Stimulated activated CD4-positive, alpha-beta T cell treated with anti-CD3 and anti-CD28 coated beads, Interleukin-1b, Interleukin-23, amount 100 ng/mL, for 1 hour (primary cell): Measurements from ENCODE around the gene LAMB3.

Experiments
- DNase-seq, 2 donors: peaks; one replicate each; pipeline ENCODE4 v3.0.0-alpha.2; 2020; ENCODE audit warnings: low read depth in 2 of 2

Gene LAMB3

DNA sequence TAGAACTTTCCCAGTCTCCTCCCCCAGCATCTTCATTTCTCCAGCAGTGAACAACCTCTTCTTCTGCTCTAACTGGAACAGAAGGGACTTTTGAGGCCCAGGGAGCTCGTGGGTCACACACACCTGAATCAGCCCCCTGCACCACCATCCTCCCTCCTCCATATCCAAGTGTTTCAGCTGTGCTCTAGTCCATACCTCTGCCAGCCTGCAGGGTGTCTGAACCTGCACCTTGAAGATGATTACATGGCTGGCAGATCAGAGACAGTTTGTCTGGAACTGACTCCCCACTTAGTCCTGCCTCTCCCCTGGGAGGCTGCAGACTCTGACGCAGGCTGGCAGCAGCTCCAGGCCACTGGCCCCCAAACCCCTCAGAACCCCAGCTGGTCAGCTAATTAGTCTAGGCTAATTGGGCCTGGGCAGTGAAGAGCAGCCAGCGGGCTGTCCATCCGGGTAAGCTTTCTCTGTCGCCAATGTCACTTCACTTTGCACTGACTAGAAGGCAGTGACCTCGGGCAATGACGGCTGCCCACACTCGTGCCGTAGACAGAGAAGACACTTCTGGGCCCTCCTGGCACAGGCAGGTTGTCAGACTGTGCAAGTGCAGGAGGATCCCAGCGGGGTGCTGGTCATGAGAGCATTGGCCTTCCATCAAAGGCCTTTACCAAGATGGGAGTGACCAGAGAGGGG lies 56.5 kb downstream of the LAMB3 start:
- no peak for DNase-seq

DNA sequence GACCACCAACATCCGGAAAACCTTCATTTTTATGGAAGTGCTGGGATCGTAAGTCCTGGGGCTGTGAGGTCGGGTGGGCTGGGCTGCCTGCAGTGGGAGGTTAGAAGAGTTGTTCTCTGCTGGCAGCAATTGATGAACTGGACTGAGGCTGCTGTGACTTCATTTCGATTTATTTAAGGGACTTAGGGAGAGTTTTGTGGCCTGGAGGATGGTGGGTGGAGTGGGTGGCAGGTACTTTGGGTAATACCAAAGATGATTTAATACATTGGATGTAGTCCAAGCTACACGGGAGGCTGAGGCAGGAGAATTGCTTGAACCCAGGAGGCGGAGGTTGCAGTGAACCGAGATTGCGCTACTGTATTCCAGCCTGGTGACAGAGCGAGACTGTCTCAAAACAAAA lies 57.2 kb downstream of the LAMB3 start:
- DNase-seq: no peak

DNA sequence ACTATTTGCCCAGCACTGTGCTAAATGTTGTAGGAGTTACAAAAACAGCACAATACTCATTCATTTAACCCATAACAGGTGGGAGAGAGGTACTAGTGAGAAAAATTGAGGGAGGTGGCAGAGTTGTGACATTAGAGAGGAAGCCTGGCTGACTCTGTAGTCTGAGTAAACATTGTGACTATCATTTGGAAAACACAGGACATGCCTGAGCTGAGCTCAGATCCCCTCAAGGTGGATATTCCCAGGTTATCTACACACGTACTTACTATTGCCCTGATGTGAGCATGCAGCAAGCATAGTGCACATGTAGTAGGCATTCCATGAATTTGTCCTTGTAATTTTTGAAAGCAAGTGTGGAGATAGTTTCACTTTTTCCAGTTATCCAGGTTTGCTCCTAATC lies 57.8 kb downstream of the LAMB3 start:
- no peak for DNase-seq

DNA sequence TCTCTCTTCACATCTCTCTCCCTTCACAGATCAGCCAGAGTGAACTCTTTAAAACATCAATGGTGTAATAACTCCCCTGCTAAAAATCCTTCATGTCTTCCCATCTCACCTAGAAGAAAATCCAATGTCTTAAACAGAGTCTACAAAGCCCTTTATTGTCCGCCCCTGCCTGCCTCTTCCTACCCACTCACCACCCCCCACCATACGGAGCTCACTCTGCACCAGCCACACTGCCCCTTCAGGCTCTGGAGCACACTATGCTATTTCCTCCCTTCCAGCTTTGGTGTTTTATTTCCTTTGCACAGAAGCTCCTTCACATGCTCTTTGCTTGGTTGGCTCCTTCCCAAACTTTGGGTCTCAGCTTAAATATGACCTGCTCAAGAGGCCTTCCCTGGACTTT lies 58.5 kb downstream of the LAMB3 start:
- no peak for DNase-seq

DNA sequence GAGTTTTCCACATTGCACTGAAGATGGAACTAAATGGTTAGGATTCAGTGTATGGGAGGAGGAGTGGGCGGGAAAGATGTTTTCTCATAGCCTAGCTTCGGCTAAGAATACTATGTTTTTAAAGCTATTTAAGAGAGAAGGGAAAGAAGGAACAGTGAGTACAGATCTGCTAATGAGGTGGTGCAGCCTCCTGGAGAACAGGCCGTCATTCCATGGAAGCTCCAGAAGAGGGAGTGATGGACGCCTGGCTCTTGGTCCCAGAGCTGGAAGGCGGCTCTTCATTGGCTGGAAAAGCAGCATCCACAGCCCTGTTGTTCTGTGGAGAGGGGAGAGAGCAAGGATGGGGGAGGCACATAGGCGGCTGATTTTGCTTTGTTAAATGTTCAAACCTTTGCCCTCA lies 61.8 kb downstream of the LAMB3 start:
- no peak for DNase-seq

DNA sequence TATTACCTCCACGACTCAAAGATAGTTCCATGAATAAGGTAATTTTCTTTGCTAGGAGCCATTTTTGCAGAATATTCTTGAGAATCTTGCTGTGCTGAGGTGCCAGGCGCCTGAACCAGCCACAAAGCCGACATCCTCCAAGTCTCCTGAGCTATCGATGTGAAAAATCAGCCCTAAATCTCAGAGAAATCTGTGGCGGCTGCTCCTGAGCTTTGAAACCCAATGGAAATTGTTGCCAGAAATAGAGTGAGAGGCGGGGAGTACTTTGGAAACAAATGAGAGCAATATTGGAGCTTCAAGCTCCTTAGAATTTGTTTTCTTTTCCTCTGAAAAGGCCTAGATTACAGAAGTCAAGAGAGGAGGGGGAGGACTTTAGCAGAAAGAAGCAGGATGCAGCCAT lies 62.4 kb downstream of the LAMB3 start:
- no peak for DNase-seq

DNA sequence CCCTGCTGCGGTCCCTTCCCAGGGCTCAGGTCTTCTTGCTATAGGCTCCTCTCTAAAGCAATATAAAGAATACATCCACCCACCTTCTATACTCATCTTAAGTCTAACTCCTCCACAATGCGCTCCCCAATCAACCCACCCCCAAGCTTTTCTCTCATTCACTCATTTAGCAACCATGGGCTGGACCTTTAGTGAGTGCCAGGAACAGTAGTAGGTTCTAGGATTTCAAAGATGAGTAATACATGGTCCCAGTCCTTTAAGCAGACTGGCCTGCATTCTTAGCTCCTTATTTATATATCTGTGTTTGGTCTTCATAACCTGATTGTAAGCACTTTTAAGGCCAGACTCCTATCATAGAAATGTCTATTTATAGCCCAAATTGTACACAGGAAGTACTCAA lies 62.8 kb downstream of the LAMB3 start:
- no peak for DNase-seq

DNA sequence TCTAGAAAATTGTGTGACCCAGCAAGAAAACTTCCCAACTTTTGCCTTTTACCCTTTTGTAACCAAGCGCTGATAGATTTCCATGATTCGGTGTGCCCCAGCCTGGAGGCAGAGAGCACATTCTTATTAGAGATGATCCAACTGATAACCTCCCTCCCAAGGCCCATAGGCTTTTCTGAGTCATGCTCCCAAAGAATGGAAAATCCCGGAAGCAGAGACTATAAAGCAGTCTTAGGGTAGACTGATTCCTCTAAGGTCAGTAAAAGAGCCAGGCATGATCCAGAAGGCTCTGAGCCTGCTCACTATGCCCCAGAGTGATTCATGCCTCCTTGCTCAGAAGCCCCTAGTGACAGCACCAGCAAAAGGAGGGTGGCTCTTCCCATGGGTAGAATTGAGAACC lies 64.4 kb downstream of the LAMB3 start:
- no peak for DNase-seq

DNA sequence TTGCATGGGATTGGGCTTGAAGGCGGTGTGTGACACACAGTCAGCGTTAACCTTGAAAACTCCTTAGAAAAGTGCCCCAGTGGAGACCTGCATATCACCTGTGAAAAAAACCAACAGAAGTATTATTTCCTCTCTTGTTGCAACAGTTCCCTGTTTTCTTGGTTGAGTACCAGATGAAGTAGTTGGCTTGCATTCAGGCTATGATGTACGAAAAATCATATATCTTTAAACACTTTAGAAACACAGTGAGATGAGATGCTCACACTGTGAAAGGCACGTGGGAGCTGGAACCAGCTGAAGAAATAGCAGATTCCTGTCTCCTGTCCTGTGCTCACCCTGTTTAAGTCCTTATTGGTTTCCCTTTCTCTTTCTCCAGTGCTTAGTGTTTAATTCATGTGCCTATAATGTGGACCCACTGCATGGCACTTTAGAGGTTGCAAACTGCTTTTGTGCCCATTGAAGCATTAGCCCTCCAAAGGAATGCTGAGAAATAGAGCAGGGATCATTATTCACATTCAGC lies 65.9 kb downstream of the LAMB3 start:
- no peak for DNase-seq

DNA sequence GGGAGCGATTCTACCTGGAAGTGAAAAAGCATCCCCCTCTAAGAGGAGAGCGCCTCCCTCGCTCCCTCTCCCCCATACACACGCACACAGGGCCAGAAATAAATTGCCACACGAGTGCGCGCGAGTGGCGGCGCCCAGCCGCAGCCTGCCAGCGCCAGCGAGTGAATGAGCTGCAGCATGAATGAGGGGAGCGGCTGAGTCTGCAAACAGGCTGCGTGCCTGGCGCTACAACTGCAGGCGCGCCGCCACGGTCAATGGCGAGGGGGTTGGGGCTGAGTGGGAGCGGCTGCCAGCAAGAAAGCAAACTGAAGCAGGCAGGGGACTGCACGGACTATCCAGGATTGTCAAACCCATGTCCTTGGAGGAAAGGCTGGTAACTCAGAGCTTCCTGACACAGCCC lies 66.6 kb downstream of the LAMB3 start:
- DNase-seq: no peak

DNA sequence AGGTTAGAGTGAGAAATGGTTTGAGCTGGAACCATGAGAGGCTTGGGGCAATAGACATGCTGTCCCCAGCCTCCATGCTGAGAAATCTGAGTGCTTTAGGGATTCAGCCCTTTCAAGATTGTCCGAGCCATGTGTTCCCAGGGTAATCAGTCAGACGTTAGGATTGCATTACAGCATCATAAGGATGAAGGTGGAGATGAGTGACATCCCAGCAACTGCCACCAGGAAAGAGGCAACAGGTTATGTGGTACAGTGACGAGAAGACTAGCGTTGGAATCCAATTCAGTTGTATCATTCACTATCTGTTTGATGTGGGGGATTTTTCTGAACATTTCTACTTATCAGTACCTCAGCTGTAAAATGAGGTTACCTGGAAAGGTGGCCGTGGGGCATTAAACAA lies 67.0 kb downstream of the LAMB3 start:
- DNase-seq: no peak

DNA sequence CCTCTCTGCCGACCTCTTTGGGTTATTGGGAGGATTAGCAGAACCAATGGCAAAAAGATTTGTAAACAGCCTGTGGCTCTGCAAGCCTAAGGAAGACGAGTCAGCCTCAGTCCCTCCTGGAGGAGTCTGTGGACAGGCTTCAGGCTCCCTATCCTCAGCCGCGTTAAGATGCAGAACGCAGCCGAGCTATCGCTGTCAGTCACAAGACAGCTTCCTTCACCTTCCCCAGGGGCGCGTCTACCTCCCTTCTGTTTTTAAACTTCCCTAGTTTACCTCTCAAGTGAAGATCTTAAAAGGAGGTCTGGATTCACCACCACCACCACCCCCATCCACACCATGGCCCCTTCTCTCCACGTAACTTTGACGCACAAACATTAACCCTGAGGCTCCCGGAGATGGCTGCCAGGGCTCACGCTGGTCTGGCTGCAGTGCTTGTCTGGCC lies 68.0 kb downstream of the LAMB3 start:
- no peak for DNase-seq

DNA sequence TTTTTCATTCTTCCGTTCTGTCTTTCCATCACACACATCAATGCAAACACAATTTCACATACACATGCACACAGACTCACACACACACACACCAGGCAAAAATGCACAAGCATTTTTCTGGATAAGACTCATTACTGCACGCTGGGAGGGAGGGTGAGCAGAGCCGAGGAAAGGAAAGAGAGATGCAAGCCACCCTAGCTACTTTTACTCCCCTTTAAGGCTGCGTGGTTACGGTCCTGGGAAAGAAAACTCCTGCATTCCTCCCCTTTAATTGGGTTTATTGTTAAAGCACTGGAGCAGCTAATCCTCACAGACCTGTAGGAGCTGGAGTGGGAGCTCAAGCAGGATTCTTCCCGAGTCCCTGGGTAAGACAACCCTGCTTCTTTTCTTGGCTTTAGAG lies 68.8 kb downstream of the LAMB3 start, which contains the start of gene CAMK1G:
Gene CAMK1G (plus strand): TSS at position 307 of the 400 bp plus-strand sequence. CDS start 11,270 bp downstream, outside the sequence.
- DNase-seq: no peak

DNA sequence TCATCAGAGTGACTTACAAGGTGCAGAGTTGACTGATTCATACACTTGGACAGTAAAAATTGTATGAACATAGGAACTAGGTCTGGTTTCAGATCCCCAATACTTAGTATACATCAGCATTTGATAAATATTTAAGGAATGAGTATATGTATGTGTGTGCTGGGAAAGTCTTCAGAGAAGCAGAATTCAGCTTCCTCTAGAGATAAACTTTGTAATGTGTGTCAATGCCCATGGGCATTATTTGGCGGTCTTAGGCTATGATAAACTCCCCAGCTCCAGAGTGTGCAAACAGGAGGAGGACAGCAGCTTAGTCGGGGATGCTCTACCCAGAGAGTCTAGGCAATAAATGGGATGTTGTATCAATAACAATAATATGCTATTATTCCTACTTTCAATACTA lies 71.6 kb downstream of the LAMB3 start:
- DNase-seq: no peak

DNA sequence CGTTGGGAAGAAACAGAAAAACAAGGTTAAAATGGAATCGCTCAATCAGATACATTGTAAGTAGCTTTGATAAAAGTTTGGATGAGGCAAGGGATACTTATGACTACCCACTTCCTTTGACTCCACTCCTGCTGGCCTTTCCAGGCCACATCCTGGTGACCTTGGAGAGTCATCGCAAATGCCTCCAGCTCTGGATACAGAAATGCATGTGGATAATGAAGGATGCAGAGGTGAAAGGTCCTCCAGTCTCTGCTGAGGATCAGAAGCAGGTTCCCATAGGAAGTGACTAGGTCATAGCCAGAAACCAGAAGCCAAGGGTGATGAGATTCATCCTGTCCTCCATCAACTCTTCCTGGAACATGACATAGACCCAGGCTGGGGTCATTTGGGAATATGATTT lies 74.9 kb downstream of the LAMB3 start:
- DNase-seq: no peak

DNA sequence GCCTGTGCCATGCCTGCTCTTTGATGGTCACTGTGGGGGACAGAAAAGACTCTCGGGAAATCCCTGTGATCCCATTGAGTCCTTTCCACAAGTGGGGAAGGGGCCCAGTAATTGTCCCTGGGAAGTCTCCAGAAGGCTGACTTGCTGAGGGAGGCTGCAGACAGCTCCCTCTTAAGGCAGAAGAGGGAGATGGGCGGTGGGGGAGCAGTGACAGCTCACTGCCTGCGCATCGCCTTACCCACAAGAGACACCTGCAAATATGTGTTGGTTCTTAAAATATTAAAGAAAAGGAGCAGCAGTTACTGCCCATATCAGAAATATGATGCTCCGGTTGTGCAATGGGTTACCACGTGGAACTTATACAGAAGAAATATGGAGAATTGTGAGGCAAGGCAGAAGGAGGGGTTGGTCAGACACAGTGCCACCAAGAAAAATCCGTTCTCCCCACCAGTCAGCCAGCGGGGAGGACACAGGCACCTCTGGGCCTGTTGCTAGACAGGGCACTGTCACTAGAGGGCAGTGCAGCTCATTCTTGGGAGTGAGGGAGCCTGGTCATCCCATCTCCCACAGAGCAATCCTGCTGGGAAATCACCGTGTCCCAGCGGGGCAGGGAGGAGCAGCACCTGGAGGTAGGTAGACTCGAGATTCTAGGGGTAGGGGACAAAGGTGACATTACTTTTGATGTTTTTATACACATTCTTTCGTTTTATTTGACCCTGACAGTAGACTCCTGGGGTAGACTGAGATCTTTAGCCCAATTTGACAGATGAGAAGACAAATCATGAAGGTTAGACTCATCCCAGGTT lies 75.6 kb downstream of the LAMB3 start:
- peak; percentile 18 to 56 for DNase-seq

DNA sequence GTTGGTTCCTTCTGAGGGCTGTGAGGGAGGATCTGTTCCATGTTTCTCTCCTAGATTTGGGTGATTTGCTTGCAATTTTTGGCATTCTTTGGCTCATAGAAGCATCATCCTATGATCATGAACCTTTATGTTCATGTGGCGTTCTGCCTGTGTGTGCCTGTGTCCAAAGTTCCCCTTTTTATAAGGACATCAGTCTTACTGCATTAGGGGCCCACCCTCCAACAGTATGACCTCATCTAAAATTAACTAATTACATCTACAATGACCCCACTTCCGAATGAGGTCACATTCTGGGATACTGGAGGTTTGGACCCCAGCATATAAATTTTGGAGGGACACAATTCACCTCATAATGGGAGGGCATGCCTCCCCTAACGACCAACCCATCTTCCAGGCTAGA lies 81.5 kb downstream of the LAMB3 start:
- DNase-seq: no peak

DNA sequence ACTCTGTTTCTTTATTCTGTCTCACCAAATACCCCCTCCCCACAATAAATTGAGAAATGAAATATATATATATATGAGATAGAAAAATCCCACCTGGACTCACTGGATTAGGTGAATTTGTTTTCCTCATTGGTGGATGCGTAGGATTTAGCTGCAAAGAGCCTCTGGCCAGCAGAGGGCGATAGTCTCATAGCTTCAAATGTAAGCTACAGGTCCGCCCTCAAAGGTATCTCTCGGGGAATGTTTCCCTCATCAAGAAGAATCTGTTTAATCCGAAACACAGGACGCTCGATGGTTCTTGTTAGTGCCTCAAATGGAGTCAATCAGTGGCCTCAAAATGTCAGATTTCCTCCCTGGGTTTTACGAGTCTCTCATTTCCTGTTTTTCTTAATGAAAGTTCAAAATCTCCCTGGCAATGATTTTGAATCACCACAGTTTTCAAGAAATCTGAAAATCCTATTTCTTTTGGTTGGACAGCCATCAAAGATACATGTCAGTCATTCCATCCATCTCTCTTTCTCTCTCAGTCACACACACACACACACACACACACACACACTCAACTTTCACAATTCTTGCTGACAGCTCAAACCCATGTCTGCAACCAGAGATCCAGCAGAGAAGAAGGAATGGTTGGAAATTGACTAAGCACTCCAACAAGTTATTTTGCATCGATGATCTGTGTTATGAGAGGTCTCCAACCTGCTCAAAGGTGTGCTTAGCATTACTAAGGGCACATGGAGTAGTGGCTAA lies 82.6 kb downstream of the LAMB3 start:
- DNase-seq: peak; percentile 36 to 58

DNA sequence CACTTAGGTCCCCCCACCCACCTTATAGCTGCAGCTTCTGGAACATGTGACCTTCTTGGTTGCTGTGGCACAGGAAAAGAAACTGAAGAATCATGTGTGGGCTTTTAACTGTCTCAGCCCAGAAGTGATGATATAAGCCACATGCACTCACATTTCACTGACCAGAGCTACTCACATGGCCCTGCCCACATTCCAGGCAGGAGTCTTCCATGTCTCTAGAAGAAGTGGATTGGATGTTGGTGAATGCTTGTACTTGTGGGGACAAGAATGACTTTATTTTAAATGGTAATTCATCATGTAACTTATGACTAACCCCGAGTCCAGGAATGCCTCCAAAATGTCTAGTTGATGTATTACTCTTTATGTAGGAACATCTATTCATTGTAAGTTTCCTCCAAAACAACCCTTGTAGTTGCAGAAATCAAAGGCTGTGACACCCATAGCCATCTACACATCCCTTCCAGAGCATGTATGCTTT lies 84.5 kb downstream of the LAMB3 start:
- no peak for DNase-seq

DNA sequence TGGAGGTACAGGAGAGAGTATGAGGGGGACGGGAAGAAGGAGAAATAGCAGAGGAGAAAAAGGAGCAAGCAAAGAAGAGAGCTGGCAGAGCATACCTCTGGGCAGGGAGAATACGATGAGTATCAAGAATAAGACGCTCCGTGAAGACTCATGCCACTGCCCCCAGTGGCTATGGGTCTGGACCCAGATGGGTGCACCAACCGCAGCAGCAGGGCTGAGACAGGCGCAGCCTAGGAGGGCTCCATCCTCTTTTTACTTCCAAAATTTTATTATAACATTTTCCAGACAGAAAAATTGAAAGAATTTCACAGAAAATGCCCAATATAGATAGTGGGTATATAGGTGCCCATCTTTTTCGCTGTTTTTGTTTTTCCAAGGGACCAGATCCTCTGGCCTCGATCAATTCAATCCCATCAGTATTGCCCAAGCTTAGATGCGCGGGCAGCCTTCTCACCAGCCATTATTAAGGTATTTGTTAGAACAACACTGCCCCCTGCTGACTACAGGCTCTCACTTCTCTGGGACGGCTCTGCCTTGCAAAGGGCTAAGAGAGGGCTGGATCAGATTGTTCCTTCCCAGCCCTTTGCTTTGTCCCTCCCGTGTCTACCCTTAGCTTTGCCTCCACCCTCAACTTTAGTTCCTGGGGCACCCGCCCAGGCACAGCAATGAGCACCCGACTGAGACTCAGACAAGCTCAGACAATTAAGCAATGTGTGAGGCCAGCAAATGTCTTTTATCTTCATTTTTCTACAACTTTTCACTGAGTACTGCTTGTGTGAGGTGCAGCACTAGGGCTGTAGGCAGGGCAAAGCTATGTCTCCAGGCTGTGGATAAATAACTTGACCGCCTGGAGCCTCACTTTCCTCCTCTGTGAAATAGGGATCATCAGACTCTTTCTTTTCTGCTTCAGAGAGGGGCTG lies 86.2 kb downstream of the LAMB3 start:
- peak; percentile 43 to 50 for DNase-seq
